Tibial artery (tissue), 4 donors: Measurements from ENCODE around the gene COL15A1.

ENCODE experiments used
- DNase-seq, 2 donors: peaks; one replicate each; pipeline ENCODE4 v3.0.0-alpha.2; 2019
- H3K27ac ChIP-seq, 2 donors: fragments of 200-600 bp; sonication (generic) in 1 of 2; 1 replicate in 1 of 2; 2 replicates in 1 of 2; pipeline ENCODE4 v1.5.1; 2018 to 2019; ENCODE audit warnings: mild to moderate bottlenecking in 1 of 2
- H3K27me3 ChIP-seq, 2 donors: fragments of 200-600 bp; sonication (generic) in 1 of 2; one replicate each; pipeline versions ENCODE4 v1.5.1 to v1.6.0; 2016 to 2019
- H3K36me3 ChIP-seq, 3 donors: fragments of 200-600 bp; sonication (generic) in 2 of 3; one replicate each; pipeline ENCODE4 v1.5.1; 2016 to 2019; ENCODE audit warnings: mild to moderate bottlenecking in 2 of 3
- H3K4me1 ChIP-seq, 4 donors: fragments of 200-600 bp; sonication (generic) in 2 of 4; 1 replicate in 3 of 4; 2 replicates in 1 of 4; pipeline ENCODE4 v1.5.1; 2016 to 2019
- H3K4me3 ChIP-seq, 2 donors: fragments of 200-600 bp; sonication (generic) in 1 of 2; 1 replicate in 1 of 2; 2 replicates in 1 of 2; pipeline ENCODE4 v1.5.1; 2018 to 2019; ENCODE audit warnings: mild to moderate bottlenecking in 2 of 2
- H3K9me3 ChIP-seq, 3 donors: fragments of 200-600 bp; sonication (generic) in 1 of 3; one replicate each; pipeline ENCODE4 v1.5.1; 2016 to 2019
- intact Hi-C: fragments of 100-400 bp; cut with DNase I; formaldehyde crosslinking; loops from one replicate; pipeline ENCODE4 v1.15.0; 2023; ENCODE audit warnings: low total_unique reads
- TF ChIP-seq, protein P1 (sequence below), 2 experiments: fragments of 200-600 bp in 1 of 2; fragments of 450-650 bp in 1 of 2; IDR thresholded peaks; one replicate each; pipeline ENCODE4 v1.5.1; 2017 to 2019; ENCODE audit warnings: antibody characterized with exemption in 2 of 2, mild to moderate bottlenecking in 1 of 2, moderate library complexity in 1 of 2

The COL15A1 gene

DNA sequence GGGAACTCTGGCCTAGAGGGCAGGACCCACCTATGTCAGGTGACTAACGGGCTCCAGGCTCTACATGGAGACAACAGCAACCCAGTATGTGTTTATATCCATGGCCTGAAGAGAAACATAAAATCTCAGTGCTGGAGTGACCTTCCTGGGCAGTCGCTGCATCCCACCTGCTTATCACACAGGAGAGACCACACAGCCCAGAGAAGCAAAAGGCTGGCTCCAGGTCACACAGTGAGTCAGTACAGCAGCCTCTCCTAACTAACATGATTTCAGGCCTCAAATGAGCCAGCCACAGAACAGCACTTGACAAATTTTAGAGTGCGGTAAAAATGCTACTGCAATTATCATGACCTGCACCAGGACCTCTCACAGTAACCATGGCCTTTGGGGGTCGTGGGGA, 107.2 kb downstream of the COL15A1 start:
- intact Hi-C loops = no loop called here
- TF ChIP-seq, protein P1, sequence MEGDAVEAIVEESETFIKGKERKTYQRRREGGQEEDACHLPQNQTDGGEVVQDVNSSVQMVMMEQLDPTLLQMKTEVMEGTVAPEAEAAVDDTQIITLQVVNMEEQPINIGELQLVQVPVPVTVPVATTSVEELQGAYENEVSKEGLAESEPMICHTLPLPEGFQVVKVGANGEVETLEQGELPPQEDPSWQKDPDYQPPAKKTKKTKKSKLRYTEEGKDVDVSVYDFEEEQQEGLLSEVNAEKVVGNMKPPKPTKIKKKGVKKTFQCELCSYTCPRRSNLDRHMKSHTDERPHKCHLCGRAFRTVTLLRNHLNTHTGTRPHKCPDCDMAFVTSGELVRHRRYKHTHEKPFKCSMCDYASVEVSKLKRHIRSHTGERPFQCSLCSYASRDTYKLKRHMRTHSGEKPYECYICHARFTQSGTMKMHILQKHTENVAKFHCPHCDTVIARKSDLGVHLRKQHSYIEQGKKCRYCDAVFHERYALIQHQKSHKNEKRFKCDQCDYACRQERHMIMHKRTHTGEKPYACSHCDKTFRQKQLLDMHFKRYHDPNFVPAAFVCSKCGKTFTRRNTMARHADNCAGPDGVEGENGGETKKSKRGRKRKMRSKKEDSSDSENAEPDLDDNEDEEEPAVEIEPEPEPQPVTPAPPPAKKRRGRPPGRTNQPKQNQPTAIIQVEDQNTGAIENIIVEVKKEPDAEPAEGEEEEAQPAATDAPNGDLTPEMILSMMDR (IDR thresholded peaks at IDR 0.05) = no peak
- Histone ChIP-seq H3K9me3 (no peaks in the 10 kb centered on the region), H3K27ac (no peak overlapping the region), H3K4me3 (no peak overlapping the region), H3K4me1 (no peaks in the 10 kb centered on the region), H3K36me3 (peaks cover 19 to 84% (median 69%) of the 10 kb centered on the region in 3 donors), H3K27me3 (no peaks in the 10 kb centered on the region)
- DNase-seq = no peak

DNA sequence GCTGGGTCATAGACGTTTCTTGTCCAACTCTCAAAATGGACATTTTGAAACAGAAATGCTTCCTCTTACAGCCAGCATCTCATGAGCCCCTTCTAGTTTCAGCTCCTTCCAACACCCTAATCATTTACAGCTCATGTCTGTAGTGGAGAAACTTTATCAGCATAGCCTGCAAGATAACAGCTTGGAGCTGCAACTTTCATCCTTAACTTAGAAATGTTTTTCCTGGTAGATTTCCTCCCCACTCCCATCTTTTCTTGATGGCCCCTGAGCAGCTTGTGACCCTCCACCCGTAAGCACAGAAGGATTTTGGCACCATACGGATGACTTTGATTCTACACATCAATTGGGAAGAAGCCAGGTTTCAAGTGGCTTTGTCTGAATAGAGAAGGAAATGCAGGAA, 107.7 kb downstream of the COL15A1 start:
- no peak for DNase-seq
- H3K27ac ChIP-seq = no peak overlapping the region
- no peaks in the 10 kb centered on the region for H3K9me3 ChIP-seq
- H3K4me1 ChIP-seq = no peaks in the 10 kb centered on the region
- H3K36me3 ChIP-seq = peaks cover 21 to 89% (median 73%) of the 10 kb centered on the region in 3 donors
- intact Hi-C loops = no loop called here
- H3K27me3 ChIP-seq = no peaks in the 10 kb centered on the region
- TF ChIP-seq, protein P1 (IDR thresholded peaks at IDR 0.05) = no peak
- H3K4me3 ChIP-seq = no peak overlapping the region

DNA sequence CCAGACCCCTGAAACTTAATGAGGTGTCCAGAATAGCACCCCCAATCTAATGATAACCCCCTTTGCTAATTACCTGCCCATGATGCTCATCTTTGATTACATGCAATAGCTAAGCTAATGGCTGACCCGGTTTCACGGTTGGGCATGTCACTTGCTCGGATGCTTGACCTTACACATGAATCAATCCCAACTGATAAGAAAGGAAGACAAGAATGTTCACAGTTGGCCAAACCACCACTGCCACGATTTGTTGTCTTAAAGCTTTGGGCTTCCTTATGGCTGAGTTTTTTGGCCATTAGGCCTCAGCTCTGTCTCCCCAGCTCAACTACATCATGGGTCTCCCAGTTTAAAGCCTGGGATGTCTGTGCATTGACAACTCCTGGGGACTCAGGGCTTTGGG, 108.1 kb downstream of the COL15A1 start:
- Histone ChIP-seq H3K27ac (no peak overlapping the region), H3K4me3 (no peak overlapping the region), H3K27me3 (no peaks in the 10 kb centered on the region), H3K4me1 (no peaks in the 10 kb centered on the region), H3K9me3 (no peaks in the 10 kb centered on the region), H3K36me3 (peaks cover 21 to 93% (median 78%) of the 10 kb centered on the region in 3 donors)
- intact Hi-C loops = no loop called here
- TF ChIP-seq, protein P1 (IDR thresholded peaks at IDR 0.05) = no peak
- no peak for DNase-seq

DNA sequence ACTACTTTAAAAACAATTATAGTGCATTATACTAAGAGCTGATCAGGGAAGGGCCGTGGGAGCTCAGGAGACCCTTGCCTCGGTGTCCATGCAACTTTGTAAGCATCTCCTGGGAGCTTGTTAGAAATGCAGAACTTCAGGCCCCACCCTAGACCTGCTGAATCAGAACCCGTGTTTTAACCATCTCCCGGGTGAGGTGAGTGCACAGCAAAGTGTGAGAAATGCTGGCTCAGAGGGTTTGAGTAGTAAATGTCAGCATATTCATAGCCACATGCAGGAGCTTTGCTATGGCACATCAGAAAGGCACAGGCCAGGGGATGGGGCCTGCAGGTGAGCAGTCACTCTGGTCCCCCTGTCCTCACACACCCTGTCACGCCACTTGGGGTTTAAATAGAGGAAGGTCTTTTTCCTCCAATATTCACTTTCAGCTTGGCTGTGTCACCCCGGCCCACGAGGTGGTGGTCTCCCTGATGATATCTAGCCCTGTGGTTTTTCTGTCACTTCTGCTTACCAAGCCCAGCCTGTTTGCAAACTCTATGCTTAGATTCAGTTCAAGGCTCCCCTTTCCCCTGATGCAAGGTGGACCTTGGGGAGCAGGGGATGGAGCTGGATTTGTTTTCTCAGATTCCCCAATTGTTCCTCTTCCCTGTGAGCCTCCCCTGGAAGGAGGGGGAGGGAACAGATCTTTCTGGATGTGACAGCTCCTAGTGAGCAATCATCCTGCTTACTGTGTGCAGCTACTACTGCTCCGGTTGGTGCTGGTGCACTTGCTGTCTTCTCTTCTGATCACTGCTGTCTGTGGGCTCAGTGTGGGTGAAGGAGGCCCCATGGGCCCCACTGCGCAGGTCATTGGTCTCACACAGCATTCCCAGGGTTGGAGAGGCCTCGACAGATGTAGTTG, 109.4 kb downstream of the COL15A1 start:
- intact Hi-C loops = no loop called here
- H3K27ac ChIP-seq = no peak overlapping the region
- DNase-seq = no peak
- H3K36me3 ChIP-seq = peaks cover 21 to 89% (median 83%) of the 10 kb centered on the region in 3 donors
- H3K9me3 ChIP-seq = no peaks in the 10 kb centered on the region
- no peak overlapping the region for H3K4me3 ChIP-seq
- H3K27me3 ChIP-seq = no peaks in the 10 kb centered on the region
- TF ChIP-seq, protein P1 (IDR thresholded peaks at IDR 0.05) = no peak
- H3K4me1 ChIP-seq = no peaks in the 10 kb centered on the region

DNA sequence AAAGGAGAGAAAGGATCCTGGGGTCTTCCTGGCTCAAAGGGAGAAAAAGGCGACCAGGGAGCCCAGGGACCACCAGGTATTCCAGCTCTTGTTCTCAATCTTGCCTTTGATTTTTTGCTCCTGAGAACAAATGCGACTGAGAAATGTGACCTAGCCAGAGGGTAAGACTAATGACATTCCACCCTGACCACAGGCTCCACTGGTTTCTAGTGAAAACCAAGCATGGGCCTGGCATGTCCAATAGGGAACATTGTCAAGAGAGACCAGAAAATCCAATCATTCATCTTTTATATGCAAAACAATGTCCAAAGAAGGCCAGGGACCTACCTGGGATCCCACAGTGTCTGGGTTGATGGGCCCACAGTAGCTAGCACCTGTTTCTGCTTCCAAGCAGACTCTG, 110.9 kb downstream of the COL15A1 start:
- H3K36me3 ChIP-seq = peaks cover 18 to 81% (median 79%) of the 10 kb centered on the region in 3 donors

More for the DNA sequence above, 110.9 kb downstream of the COL15A1 start:
- intact Hi-C loops = no loop called here
- no peak for DNase-seq
- Histone ChIP-seq H3K4me3 (no peak overlapping the region), H3K4me1 (peaks cover 0 to 12% (median 0%) of the 10 kb centered on the region in 4 donors), H3K9me3 (no peaks in the 10 kb centered on the region), H3K27ac (no peak overlapping the region), H3K27me3 (no peaks in the 10 kb centered on the region)
- TF ChIP-seq, protein P1 (IDR thresholded peaks at IDR 0.05) = no peak
